ENCODE results near the gene TRPM7. TPM values are rescaled to one million over a fixed set of nuclear protein-coding genes. Genes with fewer than 3 reads are reported as not detected.

The TRPM7 gene
- total RNA-seq, 4 donors from 2014 or later: 57.3 to 97.5 (median 68.0) TPM

- Histone ChIP-seq H3K9me3 (no peaks in the 10 kb centered on the region), H3K27me3 (no peaks in the 10 kb centered on the region), H3K4me1 (peaks cover 0 to 47% (median 15%) of the 10 kb centered on the region in 4 donors), H3K36me3 (peaks cover 0 to 15% (median 0%) of the 10 kb centered on the region in 3 donors), H3K4me3 (peak overlapping the region; percentile 47 to 83 (median 64)), H3K27ac (peak overlapping the region; percentile 85 to 98 (median 92))
- DNase-seq (ENCODE audit: low spot score in 2 of 2): no peak
- WGBS, 2 donors: 49 to 51% methylated on average over 22 of the region's 22 CpGs
- TF ChIP-seq EP300 (IDR thresholded peaks at IDR 0.05): no peak
- TF ChIP-seq CTCF (IDR thresholded peaks at IDR 0.05): no peak
- no peak for TF ChIP-seq POLR2A (IDR thresholded peaks at IDR 0.05)
Observed at GRCh38 chr15:50685191-50685975, 1.2 kb downstream of the TRPM7 start.

GRCh38 chr15:50681467-50681866 lies 5.1 kb downstream of the TRPM7 start:
- Histone ChIP-seq H3K9me3 (no peaks in the 10 kb centered on the region), H3K36me3 (peaks cover 0 to 15% (median 0%) of the 10 kb centered on the region in 3 donors), H3K4me3 (no peak overlapping the region), H3K27ac (no peak overlapping the region), H3K4me1 (peaks cover 0 to 50% (median 12%) of the 10 kb centered on the region in 4 donors), H3K27me3 (no peaks in the 10 kb centered on the region)
- TF ChIP-seq EP300 (IDR thresholded peaks at IDR 0.05) (no peak), CTCF (IDR thresholded peaks at IDR 0.05) (no peak), POLR2A (IDR thresholded peaks at IDR 0.05) (no peak)
- DNase-seq (ENCODE audit: low spot score in 2 of 2): no peak

GRCh38 chr15:50676799-50677483 lies 9.7 kb downstream of the TRPM7 start:
- no peak overlapping the region for H3K27ac ChIP-seq
- no peak overlapping the region for H3K4me3 ChIP-seq
- WGBS, 2 donors: 78 to 80% methylated on average over 6 of the region's 6 CpGs
- H3K27me3 ChIP-seq: no peaks in the 10 kb centered on the region
- no peaks in the 10 kb centered on the region for H3K9me3 ChIP-seq
- no peaks in the 10 kb centered on the region for H3K36me3 ChIP-seq
- DNase-seq (ENCODE audit: low spot score in 2 of 2): no peak
- H3K4me1 ChIP-seq: peaks cover 0 to 25% (median 0%) of the 10 kb centered on the region in 4 donors
- TF ChIP-seq EP300 (IDR thresholded peaks at IDR 0.05) (no peak), CTCF (IDR thresholded peaks at IDR 0.05) (no peak), POLR2A (IDR thresholded peaks at IDR 0.05) (no peak)

- no peak overlapping the region for H3K4me3 ChIP-seq
- peaks cover 0 to 25% (median 0%) of the 10 kb centered on the region in 4 donors for H3K4me1 ChIP-seq
- no peak overlapping the region for H3K27ac ChIP-seq
- TF ChIP-seq CTCF (IDR thresholded peaks at IDR 0.05) (peak; percentile 68 to 80 (median 73)), POLR2A (IDR thresholded peaks at IDR 0.05) (no peak)
- no peaks in the 10 kb centered on the region for H3K36me3 ChIP-seq
- H3K9me3 ChIP-seq: no peaks in the 10 kb centered on the region
- H3K27me3 ChIP-seq: no peaks in the 10 kb centered on the region
- DNase-seq (ENCODE audit: low spot score in 2 of 2): peak in 1 of 2 donors; percentile 60
Observed at GRCh38 chr15:50675535-50676144, 11.0 kb downstream of the TRPM7 start.

GRCh38 chr15:50670115-50670514 lies 16.5 kb downstream of the TRPM7 start:
- WGBS, 2 donors: 75 to 79% methylated on average over 2 of the region's 2 CpGs

More at GRCh38 chr15:50670115-50670514, 16.5 kb downstream of the TRPM7 start:
- no peak for TF ChIP-seq CTCF (IDR thresholded peaks at IDR 0.05)
- TF ChIP-seq EP300 (IDR thresholded peaks at IDR 0.05): no peak
- no peak overlapping the region for H3K27ac ChIP-seq
- no peaks in the 10 kb centered on the region for H3K9me3 ChIP-seq
- no peaks in the 10 kb centered on the region for H3K27me3 ChIP-seq
- DNase-seq (ENCODE audit: low spot score in 2 of 2): no peak
- peaks cover 0 to 3% (median 0%) of the 10 kb centered on the region in 4 donors for H3K4me1 ChIP-seq
- no peak overlapping the region for H3K4me3 ChIP-seq
- no peaks in the 10 kb centered on the region for H3K36me3 ChIP-seq

All from tibial nerve (tissue), 4 donors.